Measurements from ENCODE around the gene GLP1R.

- no peak for TF ChIP-seq CTCF (IDR thresholded peaks at IDR 0.05)
- no peak for TF ChIP-seq POLR2A (IDR thresholded peaks at IDR 0.05)
- no peak for TF ChIP-seq POLR2AphosphoS5 (IDR thresholded peaks at IDR 0.05)
- TF ChIP-seq EP300 (IDR thresholded peaks at IDR 0.05) = no peak
Measured at GRCh38 chr6:39007575-39007974, 41.0 kb upstream of the GLP1R start.

Data from suprapubic skin (tissue), 4 donors.